CD4-positive, alpha-beta T cell (primary cell): Measurements from ENCODE around the gene USP44. TPM values are rescaled to one million over a fixed set of nuclear protein-coding genes. Genes with fewer than 3 reads are reported as not detected.

Experiments used
- ATAC-seq: fragments of 200-7000 bp; cut with Tn5 transposase; one replicate; pipeline ENCODE4 v1.10.0; 2022; ENCODE audit warnings: mild to moderate bottlenecking; ENCODE audit not compliant: poor library complexity
- CTCF ChIA-PET: fragments of 350-600 bp; sonication (Branson Sonifier 250); formaldehyde crosslinking; loops from one replicate; lab custom pipeline; 2021; ENCODE audit warnings: antibody characterized with exemption, inconsistent platforms; lab: Charles Lee
- POLR2A ChIA-PET: fragments of 350-600 bp; sonication (Branson Sonifier 250); formaldehyde crosslinking; loops from one replicate; lab custom pipeline; 2021; ENCODE audit warnings: antibody characterized with exemption, inconsistent platforms; lab: Charles Lee
- DNase-seq, 14 experiments: peaks; one replicate each; pipeline ENCODE4 v3.0.0-alpha.2; 2013 to 2020; ENCODE audit warnings: mixed read lengths in 2 of 14
- H3K27ac ChIP-seq, 2 donors: one replicate each; pipeline versions ENCODE4 v1.5.1 to v1.7.0; 2013; ENCODE audit warnings: low read length in 2 of 2, low read depth in 1 of 2, mild to moderate bottlenecking in 1 of 2
- H3K27me3 ChIP-seq, 2 experiments: 1 replicate in 1 of 2; 2 replicates in 1 of 2; pipeline versions ENCODE4 v1.6.1 to v1.7.0; 2013; ENCODE audit warnings: low read length in 2 of 2, control low read depth in 1 of 2, mild to moderate bottlenecking in 1 of 2, moderate library complexity in 1 of 2; ENCODE audit not compliant: insufficient read depth in 2 of 2, control insufficient read depth in 1 of 2
- H3K36me3 ChIP-seq: one replicate; pipeline ENCODE4 v1.6.1; 2013; ENCODE audit warnings: low read length, control low read depth; ENCODE audit not compliant: insufficient read depth
- H3K4me1 ChIP-seq: one replicate; pipeline ENCODE4 v1.6.1; 2013; ENCODE audit warnings: low read length, control low read depth; ENCODE audit not compliant: insufficient read depth
- H3K4me3 ChIP-seq: one replicate; pipeline ENCODE4 v1.5.1; 2013; ENCODE audit warnings: mild to moderate bottlenecking, low read length, moderate library complexity
- H3K9me3 ChIP-seq, 2 experiments: 1 replicate in 1 of 2; 2 replicates in 1 of 2; pipeline versions ENCODE4 v1.6.1 to v1.7.0; 2013; ENCODE audit warnings: low read length in 2 of 2, mild to moderate bottlenecking in 2 of 2, control low read depth in 1 of 2, moderate library complexity in 1 of 2; ENCODE audit not compliant: control insufficient read depth in 1 of 2, insufficient read depth in 1 of 2
- H3K27ac Mint-ChIP-seq: one replicate; pipeline ENCODE4 v1.8.0; 2020; ENCODE audit warnings: mixed read lengths
- H3K27me3 Mint-ChIP-seq: one replicate; pipeline ENCODE4 v1.8.0; 2021; ENCODE audit warnings: mixed read lengths
- H3K36me3 Mint-ChIP-seq: one replicate; pipeline ENCODE4 v1.8.0; 2021; ENCODE audit warnings: low read depth, mixed read lengths
- H3K4me1 Mint-ChIP-seq: one replicate; pipeline ENCODE4 v1.8.0; 2021; ENCODE audit warnings: low read depth, mixed read lengths
- H3K4me3 Mint-ChIP-seq: one replicate; pipeline ENCODE4 v1.8.0; 2020; ENCODE audit warnings: mild to moderate bottlenecking, mixed read lengths
- H3K9me3 Mint-ChIP-seq: one replicate; pipeline ENCODE4 v1.8.0; 2020; ENCODE audit warnings: mixed read lengths
- CTCF ChIP-seq: fragments of 200-600 bp; IDR thresholded peaks from one replicate; pipeline ENCODE4 v1.8.0; 2022; ENCODE audit warnings: antibody characterized with exemption, mild to moderate bottlenecking
- intact Hi-C, 2 experiments: fragments of 100-400 bp; cut with DNase I in 1 of 2; cut with micrococcal nuclease in 1 of 2; formaldehyde crosslinking; loops; one replicate each; pipeline versions ENCODE4 v1.15.1 to v1.9.0; 2023 to 2025; cut with DNase I, micrococcal nuclease
- total RNA-seq, 174 experiments: library from RNA in 2 of 174; stranded (reverse) in 2 of 174; gene quantifications; one replicate each; pipeline ENCODE4 v1.2.3 and lab custom pipeline; 2021 to 2026

USP44 gene
- total RNA-seq, 2 experiments from 2014 or later = 1.3 to 1.5 TPM

GRCh38 chr12:95513599-95513998 is 37.7 kb downstream of the USP44 start:
- no peak for TF ChIP-seq CTCF
- peaks cover 2% of the 10 kb centered on the region for H3K4me1 Mint-ChIP-seq
- H3K9me3 Mint-ChIP-seq = no peaks in the 10 kb centered on the region
- no peaks in the 10 kb centered on the region for H3K9me3 ChIP-seq
- ATAC-seq (no peak), DNase-seq (no peak)
- peaks cover 59% of the 10 kb centered on the region for H3K36me3 ChIP-seq
- ChIA-PET CTCF (no interaction called here), POLR2A (interaction anchor here (0.9 kb wide), 1 partner anchor 40 kb away, joined by 3 read pairs; the partner anchor contains the start of gene METAP2)
- H3K36me3 Mint-ChIP-seq = peaks cover 78% of the 10 kb centered on the region
- H3K4me3 Mint-ChIP-seq = no peak overlapping the region
- H3K4me1 ChIP-seq = no peaks in the 10 kb centered on the region
- no peaks in the 10 kb centered on the region for H3K27me3 ChIP-seq
- no peak overlapping the region for H3K4me3 ChIP-seq
- H3K27me3 Mint-ChIP-seq = no peaks in the 10 kb centered on the region
- H3K27ac ChIP-seq = no peak overlapping the region
- intact Hi-C loops = no loop called here
- no peak overlapping the region for H3K27ac Mint-ChIP-seq

- peaks cover 4% of the 10 kb centered on the region for H3K4me1 Mint-ChIP-seq
- POLR2A ChIA-PET = no interaction called here
- intact Hi-C loops = no loop called here
- no peak overlapping the region for H3K27ac ChIP-seq
- no peak for TF ChIP-seq CTCF
- DNase-seq (no peak), ATAC-seq (no peak)
- CTCF ChIA-PET = interaction anchor here (0.6 kb wide), 1 partner anchor 498 kb away, joined by 4 read pairs; no protein-coding TSS in a partner anchor
- no peak overlapping the region for H3K4me3 ChIP-seq
- no peak overlapping the region for H3K4me3 Mint-ChIP-seq
- H3K9me3 Mint-ChIP-seq = no peaks in the 10 kb centered on the region
- H3K27me3 ChIP-seq = no peaks in the 10 kb centered on the region
- no peaks in the 10 kb centered on the region for H3K27me3 Mint-ChIP-seq
- H3K36me3 Mint-ChIP-seq = peaks cover 94% of the 10 kb centered on the region
- no peak overlapping the region for H3K27ac Mint-ChIP-seq
- no peaks in the 10 kb centered on the region for H3K9me3 ChIP-seq
- H3K4me1 ChIP-seq = no peaks in the 10 kb centered on the region
- H3K36me3 ChIP-seq = peaks cover 74% of the 10 kb centered on the region
Measured at GRCh38 chr12:95511977-95512376, 39.3 kb downstream of the USP44 start.

GRCh38 chr12:95509300-95509699 is 42.0 kb downstream of the USP44 start:
- H3K27ac ChIP-seq = no peak overlapping the region
- peaks cover 4% of the 10 kb centered on the region for H3K4me1 Mint-ChIP-seq
- POLR2A ChIA-PET = no interaction called here
- H3K27ac Mint-ChIP-seq = no peak overlapping the region
- no peaks in the 10 kb centered on the region for H3K9me3 ChIP-seq
- H3K9me3 Mint-ChIP-seq = no peaks in the 10 kb centered on the region
- DNase-seq (no peak), ATAC-seq (no peak)
- H3K36me3 ChIP-seq = peaks cover 79% of the 10 kb centered on the region
- CTCF ChIA-PET = interaction anchor here (0.6 kb wide), 1 partner anchor 24 kb away, joined by 3 read pairs; no protein-coding TSS in a partner anchor
- no peaks in the 10 kb centered on the region for H3K27me3 Mint-ChIP-seq
- intact Hi-C loops = no loop called here
- no peaks in the 10 kb centered on the region for H3K27me3 ChIP-seq
- TF ChIP-seq CTCF = no peak
- no peak overlapping the region for H3K4me3 Mint-ChIP-seq
- no peak overlapping the region for H3K4me3 ChIP-seq
- H3K36me3 Mint-ChIP-seq = peaks cover 98% of the 10 kb centered on the region
- no peaks in the 10 kb centered on the region for H3K4me1 ChIP-seq
